Panc1 (cell line): Measurements from ENCODE around the gene H6PD. TPM values are rescaled to one million over a fixed set of nuclear protein-coding genes. Genes with fewer than 3 reads are reported as not detected.

ENCODE experiments used
- ATAC-seq: fragments of 200-7000 bp; cut with Tn5 transposase; 2 replicates; pipeline ENCODE4 v1.9.1; 2020; ENCODE audit warnings: mild to moderate bottlenecking, moderate library complexity
- BruUV-seq: library from RNA; stranded (reverse); fragments of 400-500 nt; replicated peaks from 2 replicates; lab custom pipeline; 2021; lab: Mats Ljungman, UMichigan
- CTCF ChIA-PET: fragments of 300-600 bp; sonication (Branson Sonifier 250); formaldehyde crosslinking; loops from one replicate; lab custom pipeline; 2022; ENCODE audit warnings: antibody characterized with exemption; lab: Charles Lee
- POLR2A ChIA-PET: fragments of 300-600 bp; sonication (Branson Sonifier 250); formaldehyde crosslinking; loops from one replicate; lab custom pipeline; 2022; ENCODE audit warnings: antibody characterized with exemption; lab: Charles Lee
- DNase-seq: peaks from one replicate; pipeline ENCODE4 v3.0.0-alpha.2; 2010; ENCODE audit warnings: low read depth, low spot score
- H3K27ac ChIP-seq: 2 replicates; pipeline ENCODE4 v1.5.1; 2011; ENCODE audit warnings: mild to moderate bottlenecking, low read length, inconsistent platforms
- H3K27me3 ChIP-seq: fragments of 200-500 bp; sonication (Bioruptor generic); 2 replicates; pipeline ENCODE4 v1.6.0; 2014; ENCODE audit warnings: low read length, inconsistent platforms; ENCODE audit not compliant: control insufficient read depth, insufficient read depth
- H3K36me3 ChIP-seq: fragments of 200-500 bp; sonication (Bioruptor generic); 2 replicates; pipeline ENCODE4 v1.5.1; 2014; ENCODE audit warnings: inconsistent platforms, mild to moderate bottlenecking, low read length, moderate library complexity; ENCODE audit not compliant: control insufficient read depth, insufficient read depth
- H3K4me1 ChIP-seq: 2 replicates; pipeline ENCODE4 v1.5.1; 2011; ENCODE audit warnings: inconsistent platforms, mild to moderate bottlenecking, low read length, moderate library complexity; ENCODE audit not compliant: control insufficient read depth, insufficient read depth
- H3K4me3 ChIP-seq, 2 experiments: 2 replicates each; pipeline ENCODE4 v1.5.1; 2011 to 2012; ENCODE audit warnings: low read depth in 2 of 2, low read length in 2 of 2, mild to moderate bottlenecking in 2 of 2, inconsistent platforms in 1 of 2, moderate library complexity in 1 of 2
- H3K9me3 ChIP-seq: fragments of 200-500 bp; sonication (Bioruptor generic); 2 replicates; pipeline ENCODE4 v1.5.1; 2014; ENCODE audit warnings: low read depth, mild to moderate bottlenecking, inconsistent platforms, low read length, moderate library complexity; ENCODE audit not compliant: control insufficient read depth, insufficient read depth
- POLR2AphosphoS5 ChIP-seq: IDR thresholded peaks from 2 replicates; pipeline ENCODE4 v1.6.1; 2012; ENCODE audit warnings: mild to moderate bottlenecking, low read depth, low read length, moderate library complexity
- SIN3A ChIP-seq: IDR thresholded peaks from 2 replicates; pipeline ENCODE4 v1.6.1; 2012; ENCODE audit warnings: low read depth, mild to moderate bottlenecking, low read length, moderate library complexity, borderline replicate concordance; ENCODE audit not compliant: insufficient read depth
- TCF7L2 ChIP-seq: IDR thresholded peaks from 2 replicates; pipeline ENCODE4 v1.6.1; 2011; ENCODE audit warnings: mild to moderate bottlenecking, low read depth, low read length, inconsistent platforms
- in situ Hi-C: cut with HindIII; loops from 2 replicates; pipeline ENCODE4 v1.10.0; 2016; ENCODE audit warnings: low sequenced_read_pairs, low pct_unique_long_range_greater_than_20kb
- intact Hi-C: fragments of 100-400 bp; cut with micrococcal nuclease; formaldehyde crosslinking; loops from one replicate; pipeline ENCODE4 v1.10.0; 2022; ENCODE audit not compliant: unreplicated experiment
- total RNA-seq: library from RNA; stranded (reverse); gene quantifications from one replicate; pipeline ENCODE4 v1.2.1, GENCODE V29; 2021; ENCODE audit not compliant: unreplicated experiment
- TF ChIP-seq, protein P1 (sequence below): fragments of 450-650 bp; IDR thresholded peaks from 2 replicates; pipeline ENCODE4 v1.5.1; 2017; ENCODE audit warnings: mild to moderate bottlenecking
- TF ChIP-seq, protein P2 (sequence below), 2 experiments: IDR thresholded peaks; 2 replicates each; pipeline ENCODE4 v1.6.1; 2011 to 2012; ENCODE audit warnings: low read depth in 2 of 2, control low read depth in 1 of 2, low read length in 1 of 2, mild to moderate bottlenecking in 1 of 2, moderate library complexity in 1 of 2; ENCODE audit not compliant: insufficient read depth in 1 of 2

Gene H6PD
- total RNA-seq, 1 experiment from 2014 or later = 23.5 TPM

DNA sequence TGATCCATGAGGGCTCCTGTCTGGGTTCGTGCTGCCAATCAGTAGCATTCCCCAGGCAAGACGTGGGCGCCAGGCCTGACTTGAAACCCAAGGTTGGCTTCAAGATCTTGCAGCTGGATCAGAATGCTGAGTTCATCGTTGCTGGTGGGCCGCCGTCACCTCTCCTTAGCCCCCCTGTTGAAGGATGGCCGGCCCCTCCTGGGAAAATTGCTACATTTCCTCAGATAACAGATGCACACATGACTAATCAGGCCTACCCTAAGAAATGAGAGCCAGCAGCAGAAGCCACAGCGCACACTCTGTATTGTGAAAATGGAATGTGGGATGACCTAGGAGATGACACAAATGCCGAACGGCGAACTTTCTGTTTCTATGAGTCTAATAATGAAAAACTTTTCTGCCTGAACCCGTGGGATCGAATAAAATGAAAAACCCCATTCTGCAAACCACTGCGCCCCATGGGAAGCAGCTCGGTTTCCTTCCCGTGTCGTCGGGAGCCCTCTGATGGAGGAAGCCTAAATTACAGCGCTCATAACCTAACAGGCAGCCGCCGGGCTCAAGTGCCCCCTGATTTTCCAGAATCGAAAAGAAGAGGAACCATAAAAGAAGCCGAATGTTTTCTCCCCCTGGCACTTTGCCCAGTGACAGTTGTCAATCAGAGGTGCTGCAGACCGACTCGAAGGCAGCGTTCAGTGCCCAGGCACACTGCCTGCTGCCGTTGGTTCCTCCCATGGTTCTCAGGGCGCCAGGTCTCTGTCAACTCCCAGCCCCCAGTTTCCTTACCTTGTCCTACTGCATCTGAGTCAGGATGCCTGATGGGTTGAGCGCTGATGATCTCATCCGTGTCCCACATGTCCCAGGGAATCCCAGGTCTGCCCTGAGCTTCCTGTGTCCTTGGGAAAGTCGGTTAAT lies 38.2 kb upstream of the H6PD start:
- H3K9me3 ChIP-seq = no peaks in the 10 kb centered on the region
- in situ Hi-C loops (no loop called here), intact Hi-C loops (loop anchor here (2.0 to 5.0 kb wide), 3 partner anchors 54 to 86 kb away; partner anchors contain the start of gene GPR157)
- DNase-seq = no peak
- H3K36me3 ChIP-seq = no peaks in the 10 kb centered on the region
- ChIA-PET CTCF (interaction anchor here (0.5 to 2.6 kb wide), 6 partner anchors 15 to 86 kb away, joined by 3 to 28 read pairs (median 4); no protein-coding TSS in a partner anchor), POLR2A (no interaction called here)
- no peaks in the 10 kb centered on the region for H3K27me3 ChIP-seq
- no peak for TF ChIP-seq TCF7L2
- TF ChIP-seq, protein P1, sequence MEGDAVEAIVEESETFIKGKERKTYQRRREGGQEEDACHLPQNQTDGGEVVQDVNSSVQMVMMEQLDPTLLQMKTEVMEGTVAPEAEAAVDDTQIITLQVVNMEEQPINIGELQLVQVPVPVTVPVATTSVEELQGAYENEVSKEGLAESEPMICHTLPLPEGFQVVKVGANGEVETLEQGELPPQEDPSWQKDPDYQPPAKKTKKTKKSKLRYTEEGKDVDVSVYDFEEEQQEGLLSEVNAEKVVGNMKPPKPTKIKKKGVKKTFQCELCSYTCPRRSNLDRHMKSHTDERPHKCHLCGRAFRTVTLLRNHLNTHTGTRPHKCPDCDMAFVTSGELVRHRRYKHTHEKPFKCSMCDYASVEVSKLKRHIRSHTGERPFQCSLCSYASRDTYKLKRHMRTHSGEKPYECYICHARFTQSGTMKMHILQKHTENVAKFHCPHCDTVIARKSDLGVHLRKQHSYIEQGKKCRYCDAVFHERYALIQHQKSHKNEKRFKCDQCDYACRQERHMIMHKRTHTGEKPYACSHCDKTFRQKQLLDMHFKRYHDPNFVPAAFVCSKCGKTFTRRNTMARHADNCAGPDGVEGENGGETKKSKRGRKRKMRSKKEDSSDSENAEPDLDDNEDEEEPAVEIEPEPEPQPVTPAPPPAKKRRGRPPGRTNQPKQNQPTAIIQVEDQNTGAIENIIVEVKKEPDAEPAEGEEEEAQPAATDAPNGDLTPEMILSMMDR = peak; percentile 93
- peaks cover 16% of the 10 kb centered on the region for H3K4me1 ChIP-seq
- BruUV-seq = no TSS peak
- peak overlapping the region in 1 of 2 experiments; percentile 15; a peak in 1 of 4 replicates for H3K4me3 ChIP-seq
- peak; percentile 78 for ATAC-seq
- no peak overlapping the region; the same call in 1 of the 2 replicates for H3K27ac ChIP-seq

DNA sequence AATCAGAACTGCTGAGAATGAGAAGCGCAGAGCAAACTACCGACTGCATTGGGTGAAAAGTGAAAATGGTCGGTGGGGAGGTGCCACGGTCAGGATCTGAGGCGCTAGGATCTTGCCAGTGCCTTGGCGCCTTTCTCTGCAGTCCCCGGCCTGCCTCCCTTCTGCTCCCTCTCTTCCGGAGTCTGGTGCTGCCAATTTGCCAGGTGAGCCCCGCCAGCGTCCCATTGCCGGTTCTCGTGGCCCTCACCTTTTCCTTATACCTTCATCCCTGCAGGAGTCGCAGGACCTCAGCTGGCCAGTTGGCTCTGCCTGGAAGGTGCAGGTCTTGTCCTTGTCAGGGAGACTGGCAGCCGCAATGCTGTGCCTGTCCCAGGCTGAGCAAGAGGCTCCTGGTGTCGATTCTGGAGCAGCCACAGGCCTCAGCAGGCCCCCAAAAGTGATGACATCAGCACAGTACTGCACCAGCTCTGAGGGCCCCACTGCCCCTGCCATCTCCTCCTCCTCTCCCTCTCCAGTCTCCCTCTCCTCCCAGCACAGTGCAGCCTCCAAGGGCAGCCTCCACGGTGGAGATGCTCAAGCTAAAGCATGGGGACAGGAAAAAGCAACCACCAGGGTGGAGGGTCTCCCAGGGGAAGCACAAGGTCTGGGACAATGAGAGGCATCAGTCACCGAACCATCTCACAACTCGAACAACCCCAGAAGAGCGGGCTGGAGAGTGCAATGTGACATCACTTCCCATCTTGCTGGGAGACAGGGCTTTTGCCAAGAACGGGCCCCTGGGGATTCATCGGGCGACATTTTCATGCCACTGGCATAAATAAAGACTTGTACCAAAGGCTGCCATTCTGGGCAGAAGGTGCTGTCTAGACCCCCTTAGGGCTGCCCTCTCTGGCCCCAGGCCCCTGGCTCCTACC lies 37.1 kb upstream of the H6PD start:
- TF ChIP-seq TCF7L2 (no peak), SIN3A (no peak), POLR2AphosphoS5 (no peak)
- TF ChIP-seq, protein P1 = no peak
- TF ChIP-seq, protein P2, sequence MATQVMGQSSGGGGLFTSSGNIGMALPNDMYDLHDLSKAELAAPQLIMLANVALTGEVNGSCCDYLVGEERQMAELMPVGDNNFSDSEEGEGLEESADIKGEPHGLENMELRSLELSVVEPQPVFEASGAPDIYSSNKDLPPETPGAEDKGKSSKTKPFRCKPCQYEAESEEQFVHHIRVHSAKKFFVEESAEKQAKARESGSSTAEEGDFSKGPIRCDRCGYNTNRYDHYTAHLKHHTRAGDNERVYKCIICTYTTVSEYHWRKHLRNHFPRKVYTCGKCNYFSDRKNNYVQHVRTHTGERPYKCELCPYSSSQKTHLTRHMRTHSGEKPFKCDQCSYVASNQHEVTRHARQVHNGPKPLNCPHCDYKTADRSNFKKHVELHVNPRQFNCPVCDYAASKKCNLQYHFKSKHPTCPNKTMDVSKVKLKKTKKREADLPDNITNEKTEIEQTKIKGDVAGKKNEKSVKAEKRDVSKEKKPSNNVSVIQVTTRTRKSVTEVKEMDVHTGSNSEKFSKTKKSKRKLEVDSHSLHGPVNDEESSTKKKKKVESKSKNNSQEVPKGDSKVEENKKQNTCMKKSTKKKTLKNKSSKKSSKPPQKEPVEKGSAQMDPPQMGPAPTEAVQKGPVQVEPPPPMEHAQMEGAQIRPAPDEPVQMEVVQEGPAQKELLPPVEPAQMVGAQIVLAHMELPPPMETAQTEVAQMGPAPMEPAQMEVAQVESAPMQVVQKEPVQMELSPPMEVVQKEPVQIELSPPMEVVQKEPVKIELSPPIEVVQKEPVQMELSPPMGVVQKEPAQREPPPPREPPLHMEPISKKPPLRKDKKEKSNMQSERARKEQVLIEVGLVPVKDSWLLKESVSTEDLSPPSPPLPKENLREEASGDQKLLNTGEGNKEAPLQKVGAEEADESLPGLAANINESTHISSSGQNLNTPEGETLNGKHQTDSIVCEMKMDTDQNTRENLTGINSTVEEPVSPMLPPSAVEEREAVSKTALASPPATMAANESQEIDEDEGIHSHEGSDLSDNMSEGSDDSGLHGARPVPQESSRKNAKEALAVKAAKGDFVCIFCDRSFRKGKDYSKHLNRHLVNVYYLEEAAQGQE (IDR thresholded peaks at IDR 0.05; ENCODE audit: insufficient read depth in 1 of 2, low read depth in 2 of 2, low read length in 1 of 2) = no peak
- in situ Hi-C loops (no loop called here), intact Hi-C loops (loop anchor here (2.0 to 5.0 kb wide), 3 partner anchors 55 to 87 kb away; partner anchors contain the start of gene GPR157)
- H3K27ac ChIP-seq = no peak overlapping the region
- H3K4me1 ChIP-seq = peaks cover 25% of the 10 kb centered on the region
- POLR2A ChIA-PET = no interaction called here
- CTCF ChIA-PET = interaction anchor here (0.5 to 2.6 kb wide), 5 partner anchors 14 to 87 kb away, joined by 3 to 28 read pairs (median 6); no protein-coding TSS in a partner anchor
- ATAC-seq = no peak
- no peaks in the 10 kb centered on the region for H3K27me3 ChIP-seq
- H3K36me3 ChIP-seq = no peaks in the 10 kb centered on the region
- H3K4me3 ChIP-seq = no peak overlapping the region
- no peaks in the 10 kb centered on the region for H3K9me3 ChIP-seq
- no TSS peak for BruUV-seq
- no peak for DNase-seq
